B cell (primary cell): Measurements from ENCODE around the gene CCDC54. TPM values are rescaled to one million over a fixed set of nuclear protein-coding genes. Genes with fewer than 3 reads are reported as not detected.
"Not testable (repeated sequence)": the region's sequence is repeated elsewhere in the genome, so short reads cannot be mapped to it uniquely, and the experiment has no call there.

Experiments
- ATAC-seq: fragments of 200-7000 bp; cut with Tn5 transposase; one replicate; pipeline ENCODE4 v1.10.0; 2021; ENCODE audit warnings: low read depth, mild to moderate bottlenecking, moderate number of reproducible peaks, moderate library complexity
- CTCF ChIA-PET: fragments of 350-600 bp; sonication (Branson Sonifier 250); formaldehyde crosslinking; loops from one replicate; lab custom pipeline; 2021; ENCODE audit warnings: antibody characterized with exemption, inconsistent platforms; lab: Charles Lee
- POLR2A ChIA-PET: fragments of 350-600 bp; sonication (Branson Sonifier 250); formaldehyde crosslinking; loops from one replicate; lab custom pipeline; 2021; ENCODE audit warnings: antibody characterized with exemption; lab: Charles Lee
- DNase-seq: peaks from one replicate; pipeline ENCODE4 v3.0.0; 2013
- H2AFZ ChIP-seq: 2 replicates; pipeline ENCODE4 v1.6.1; 2012; ENCODE audit warnings: mild to moderate bottlenecking, low read depth, low read length; ENCODE audit not compliant: insufficient read depth, poor library complexity, severe bottlenecking
- H3K27ac ChIP-seq, 2 donors: 1 replicate in 1 of 2; 2 replicates in 1 of 2; pipeline ENCODE4 v1.5.1; 2012 to 2013; ENCODE audit warnings: low read length in 2 of 2, mild to moderate bottlenecking in 2 of 2, moderate library complexity in 1 of 2
- H3K27me3 ChIP-seq, 4 experiments: fragments of 200-600 bp in 1 of 4; sonication (generic) in 1 of 4; replicated peaks in 1 of 4; 1 replicate in 2 of 4; 2 replicates in 2 of 4; pipeline versions ENCODE4 v1.6.1 to v1.7.0; 2013 to 2016; ENCODE audit warnings: low read length in 3 of 4, mild to moderate bottlenecking in 2 of 4, mixed read lengths in 1 of 4, moderate library complexity in 1 of 4; ENCODE audit not compliant: insufficient read depth in 4 of 4, control insufficient read depth in 3 of 4; ENCODE audit errors: control extremely low read depth in 1 of 4
- H3K36me3 ChIP-seq, 2 experiments: replicated peaks in 1 of 2; 1 replicate in 1 of 2; 2 replicates in 1 of 2; pipeline versions ENCODE4 v1.6.1 to v1.7.1; 2013; ENCODE audit warnings: low read length in 1 of 2; ENCODE audit not compliant: insufficient read depth in 2 of 2, control insufficient read depth in 1 of 2; ENCODE audit errors: control extremely low read depth in 1 of 2, extremely low read depth in 1 of 2
- H3K4me1 ChIP-seq, 2 donors: fragments of 200-600 bp in 1 of 2; sonication (generic) in 1 of 2; 1 replicate in 1 of 2; 2 replicates in 1 of 2; pipeline versions ENCODE4 v1.5.1 to v1.6.1; 2013 to 2017; ENCODE audit warnings: low read length in 2 of 2; ENCODE audit not compliant: control insufficient read depth in 2 of 2, insufficient read depth in 2 of 2
- H3K4me2 ChIP-seq: replicated peaks from 2 replicates; pipeline ENCODE3; 2012; ENCODE audit warnings: mild to moderate bottlenecking, low read depth, low read length; ENCODE audit not compliant: poor library complexity, severe bottlenecking
- H3K4me3 ChIP-seq, 5 experiments: fragments of 200-600 bp in 1 of 5; sonication (generic) in 1 of 5; 1 replicate in 3 of 5; 2 replicates in 2 of 5; pipeline versions ENCODE4 v1.5.1 to v1.7.0; 2011 to 2016; ENCODE audit warnings: low read length in 4 of 5, mild to moderate bottlenecking in 4 of 5, low read depth in 2 of 5, control low read depth in 1 of 5, moderate library complexity in 1 of 5; ENCODE audit not compliant: insufficient read depth in 1 of 5; ENCODE audit errors: control extremely low read depth in 1 of 5, extremely low read depth in 1 of 5
- H3K79me2 ChIP-seq: fragments of 200-600 bp; sonication (generic); one replicate; pipeline ENCODE4 v1.6.0; 2016; ENCODE audit warnings: low read length; ENCODE audit not compliant: control insufficient read depth, insufficient read depth
- H3K9ac ChIP-seq: fragments of 200-600 bp; sonication (generic); 2 replicates; pipeline ENCODE4 v1.6.1; 2017; ENCODE audit warnings: mild to moderate bottlenecking, low read length, moderate library complexity
- H3K9me3 ChIP-seq, 3 donors: one replicate each; pipeline versions ENCODE4 v1.6.1 to v1.7.1; 2013; ENCODE audit warnings: low read length in 2 of 3; ENCODE audit not compliant: control insufficient read depth in 2 of 3, insufficient read depth in 1 of 3; ENCODE audit errors: control extremely low read depth in 1 of 3
- H4K20me1 ChIP-seq: 2 replicates; pipeline ENCODE4 v1.6.0; 2012; ENCODE audit warnings: mild to moderate bottlenecking, low read length; ENCODE audit not compliant: insufficient read depth, control insufficient read depth, poor library complexity, severe bottlenecking
- H3K27ac Mint-ChIP-seq: one replicate; pipeline ENCODE4 v1.8.0; 2021; ENCODE audit warnings: mixed read lengths
- H3K27me3 Mint-ChIP-seq: one replicate; pipeline ENCODE4 v1.8.0; 2021; ENCODE audit warnings: mixed read lengths
- H3K4me1 Mint-ChIP-seq: one replicate; pipeline ENCODE4 v1.8.0; 2021; ENCODE audit warnings: mixed read lengths
- H3K4me3 Mint-ChIP-seq: one replicate; pipeline ENCODE4 v1.8.0; 2021; ENCODE audit warnings: mixed read lengths
- H3K9me3 Mint-ChIP-seq: one replicate; pipeline ENCODE4 v1.8.0; 2022; ENCODE audit warnings: mixed read lengths; ENCODE audit not compliant: insufficient read depth
- CTCF ChIP-seq: fragments of 200-600 bp; IDR thresholded peaks from one replicate; pipeline ENCODE4 v1.8.0; 2022; ENCODE audit warnings: antibody characterized with exemption, mild to moderate bottlenecking
- EZH2 ChIP-seq: IDR thresholded peaks from 2 replicates; pipeline ENCODE4 v1.6.1; 2012; ENCODE audit warnings: borderline replicate concordance, low read depth, mild to moderate bottlenecking, moderate library complexity, low read length; ENCODE audit not compliant: insufficient read depth, poor library complexity, severe bottlenecking
- WGBS: methylation state at CpG from one replicate; pipeline ENCODE4 v1.1.5; 2013; ENCODE audit warnings: missing lambda C conversion rate; ENCODE audit not compliant: insufficient coverage; 5-methylcytosine and 5-hydroxymethylcytosine counted together
- intact Hi-C: fragments of 100-400 bp; cut with micrococcal nuclease; formaldehyde crosslinking; loops from one replicate; pipeline ENCODE4 v1.10.0; 2022
- polyA plus RNA-seq: library from polyadenylated mRNA; depleted of rRNA; stranded (reverse); fragments of >200 nt; gene quantifications from 2 replicates; pipeline ENCODE4 v1.2.3, GENCODE V29; 2012
- total RNA-seq, 2 donors: library from RNA; stranded (reverse); fragments of 120-200 nt in 1 of 2; gene quantifications; 1 replicate in 1 of 2; 2 replicates in 1 of 2; pipeline versions ENCODE4 v1.2.3 to v1.2.4, GENCODE V29; 2013 to 2022

CCDC54 gene
- total and polyA plus RNA-seq, 2 donors (not counting 1 experiment from before 2014, with no cell fraction given), result not detected

GRCh38 chr3:107329088-107329487 is 48.2 kb upstream of the CCDC54 start:
- WGBS, result 78% methylated on average over 2 of the region's 5 CpGs
- POLR2A ChIA-PET, result no interaction called here
- no peak overlapping the region for H3K9ac ChIP-seq
- no peaks in the 10 kb centered on the region for H3K27me3 ChIP-seq
- no peaks in the 10 kb centered on the region for H3K79me2 ChIP-seq
- CTCF ChIA-PET, result no interaction called here
- no peak overlapping the region for H3K27ac ChIP-seq
- H3K36me3 ChIP-seq, result no peaks in the 10 kb centered on the region
- H3K9me3 Mint-ChIP-seq, result no peaks in the 10 kb centered on the region
- H2AFZ ChIP-seq, result no peak overlapping the region
- H3K4me2 ChIP-seq, result no peak overlapping the region
- H3K9me3 ChIP-seq, result no peaks in the 10 kb centered on the region
- ATAC-seq (no peak), DNase-seq (no peak)
- H3K4me3 Mint-ChIP-seq, result no peak overlapping the region
- no peak overlapping the region for H3K4me3 ChIP-seq
- H3K4me1 ChIP-seq, result no peaks in the 10 kb centered on the region
- no peak overlapping the region for H3K27ac Mint-ChIP-seq
- no peaks in the 10 kb centered on the region for H3K27me3 Mint-ChIP-seq
- no peaks in the 10 kb centered on the region for H4K20me1 ChIP-seq
- TF ChIP-seq EZH2 (no peak), CTCF (no peak)
- intact Hi-C loops, result no loop called here
- peaks cover 10% of the 10 kb centered on the region for H3K4me1 Mint-ChIP-seq

GRCh38 chr3:107339690-107340089 is 37.5 kb upstream of the CCDC54 start:
- H3K9ac ChIP-seq, H3K4me1 ChIP-seq, H3K27ac Mint-ChIP-seq, H3K4me3 ChIP-seq, H2AFZ ChIP-seq, H4K20me1 ChIP-seq, H3K4me3 Mint-ChIP-seq, H3K4me1 Mint-ChIP-seq, H3K27me3 ChIP-seq, intact Hi-C loops, ATAC-seq, H3K4me2 ChIP-seq, CTCF ChIA-PET, H3K27ac ChIP-seq, POLR2A ChIA-PET, H3K36me3 ChIP-seq, H3K79me2 ChIP-seq, DNase-seq, H3K27me3 Mint-ChIP-seq, H3K9me3 ChIP-seq, H3K9me3 Mint-ChIP-seq: not testable (repeated sequence)
- no CpG with 5 or more reads among the region's 3 CpGs for WGBS
